ENCODE results near the gene ZNF821. TPM values are rescaled to one million over a fixed set of nuclear protein-coding genes. Genes with fewer than 3 reads are reported as not detected.

The ZNF821 gene
- total RNA-seq, 1 donor from 2014 or later: 10.4 TPM

- H3K9ac ChIP-seq (ENCODE audit: low read length): peak within 1 kb of the TSS; percentile 97
- Mint-ChIP-seq H3K4me3 (ENCODE audit: unreplicated experiment) (peak within 1 kb of the TSS; percentile 100), H3K27ac (ENCODE audit: unreplicated experiment) (peak within 1 kb of the TSS; percentile 100), H3K9me3 (ENCODE audit: unreplicated experiment) (no peaks in the 10 kb centered on the region), H3K36me3 (ENCODE audit: low read depth, unreplicated experiment) (peaks cover 2% of the 10 kb centered on the region), H3K4me1 (ENCODE audit: low read depth, unreplicated experiment) (peaks cover 4% of the 10 kb centered on the region), H3K27me3 (ENCODE audit: low read depth, unreplicated experiment) (no peaks in the 10 kb centered on the region)
- H4K20me1 ChIP-seq (ENCODE audit: insufficient read depth, low read length): peaks cover 40% of the 10 kb centered on the region
- no peaks in the 10 kb centered on the region for H3K36me3 ChIP-seq (ENCODE audit: insufficient read depth, low read length)
- FAIRE-seq (no peak), DNase-seq (ENCODE audit: low read depth) (peak; percentile 99)
- H2AFZ ChIP-seq (ENCODE audit: low read depth, low read length): peak within 1 kb of the TSS; percentile 85
- no peak for TF ChIP-seq CTCF (IDR thresholded peaks at IDR 0.05; ENCODE audit: insufficient read depth, low read depth, low read length)
- TF ChIP-seq EZH2 (IDR thresholded peaks at IDR 0.05; ENCODE audit: insufficient read depth, low read length): no peak
- peaks cover 13% of the 10 kb centered on the region for H3K4me1 ChIP-seq (ENCODE audit: insufficient read depth, low read length)
- H3K27ac ChIP-seq (ENCODE audit: low read depth, low read length): peak within 1 kb of the TSS; percentile 94
- peak within 1 kb of the TSS; percentile 90 for H3K4me2 ChIP-seq (ENCODE audit: low read length)
- H3K4me3 ChIP-seq (ENCODE audit: insufficient read depth, low read depth, low read length): peak within 1 kb of the TSS; percentile 90
- H3K9me3 ChIP-seq (ENCODE audit: insufficient read depth, low read depth, low read length): no peaks in the 10 kb centered on the region
- H3K79me2 ChIP-seq (ENCODE audit: insufficient read depth, low read length): peaks cover 48% of the 10 kb centered on the region
- H3K27me3 ChIP-seq (ENCODE audit: insufficient read depth, low read length): no peaks in the 10 kb centered on the region
Measured at GRCh38 chr16:71894921-71895678, 11.1 kb upstream of the ZNF821 start, which contains the start of gene IST1. TSS of gene IST1 (plus strand) at chr16:71895531. CDS start at chr16:71915641, 20,110 bp downstream.

- Mint-ChIP-seq H3K4me3 (ENCODE audit: unreplicated experiment) (peak overlapping the region; percentile 100), H3K4me1 (ENCODE audit: low read depth, unreplicated experiment) (peaks cover 2% of the 10 kb centered on the region), H3K9me3 (ENCODE audit: unreplicated experiment) (no peaks in the 10 kb centered on the region), H3K27ac (ENCODE audit: unreplicated experiment) (peak overlapping the region; percentile 98), H3K36me3 (ENCODE audit: low read depth, unreplicated experiment) (peaks cover 2% of the 10 kb centered on the region), H3K27me3 (ENCODE audit: low read depth, unreplicated experiment) (no peaks in the 10 kb centered on the region)
- peaks cover 34% of the 10 kb centered on the region for H4K20me1 ChIP-seq (ENCODE audit: insufficient read depth, low read length)
- H3K27me3 ChIP-seq (ENCODE audit: insufficient read depth, low read length): no peaks in the 10 kb centered on the region
- peak overlapping the region; percentile 90 for H3K4me2 ChIP-seq (ENCODE audit: low read length)
- H3K36me3 ChIP-seq (ENCODE audit: insufficient read depth, low read length): no peaks in the 10 kb centered on the region
- H3K27ac ChIP-seq (ENCODE audit: low read depth, low read length): peak overlapping the region; percentile 94
- no peaks in the 10 kb centered on the region for H3K9me3 ChIP-seq (ENCODE audit: insufficient read depth, low read depth, low read length)
- peak overlapping the region; percentile 85 for H2AFZ ChIP-seq (ENCODE audit: low read depth, low read length)
- peak overlapping the region; percentile 90 for H3K4me3 ChIP-seq (ENCODE audit: insufficient read depth, low read depth, low read length)
- H3K79me2 ChIP-seq (ENCODE audit: insufficient read depth, low read length): peaks cover 41% of the 10 kb centered on the region
- FAIRE-seq: no peak
- peaks cover 13% of the 10 kb centered on the region for H3K4me1 ChIP-seq (ENCODE audit: insufficient read depth, low read length)
- DNase-seq (ENCODE audit: low read depth): peak; percentile 58
- TF ChIP-seq EZH2 (IDR thresholded peaks at IDR 0.05; ENCODE audit: insufficient read depth, low read length) (no peak), CTCF (IDR thresholded peaks at IDR 0.05; ENCODE audit: insufficient read depth, low read depth, low read length) (no peak)
- H3K9ac ChIP-seq (ENCODE audit: low read length): peak overlapping the region; percentile 97
Measured at GRCh38 chr16:71894229-71894920, 10.4 kb upstream of the ZNF821 start.
